CMK (cell line): ENCODE data around the gene COL5A1.

ENCODE experiments used
- DNase-seq: peaks from one replicate; pipeline ENCODE4 v3.0.0-alpha.2; 2010; ENCODE audit warnings: low read depth

Gene COL5A1

GRCh38 chr9:134770972-134771971 lies 129.7 kb downstream of the COL5A1 start:
- DNase-seq, result peak; percentile 38

- no peak for DNase-seq
Observed at GRCh38 chr9:134772331-134772730, 130.7 kb downstream of the COL5A1 start.

DNA sequence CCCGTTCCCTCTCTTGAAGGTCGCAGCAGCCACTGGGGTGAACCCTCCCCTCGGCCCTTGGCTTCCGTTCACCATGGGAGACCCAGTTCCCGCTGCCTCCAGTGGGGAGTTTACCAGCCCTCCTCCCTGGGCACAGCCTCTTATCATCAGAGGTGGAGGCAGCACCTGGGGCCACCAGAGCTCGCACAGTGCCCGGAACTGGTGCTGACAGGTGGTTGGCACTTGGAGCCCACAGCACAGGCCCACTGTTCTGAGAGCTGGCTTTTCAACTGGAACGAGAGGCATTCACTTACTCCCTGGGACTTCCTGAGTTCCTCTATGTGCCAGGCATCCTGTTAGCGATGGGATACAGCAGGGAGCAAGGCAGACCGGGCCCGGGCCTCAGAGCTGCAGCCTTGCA lies 132.2 kb downstream of the COL5A1 start:
- no peak for DNase-seq

DNA sequence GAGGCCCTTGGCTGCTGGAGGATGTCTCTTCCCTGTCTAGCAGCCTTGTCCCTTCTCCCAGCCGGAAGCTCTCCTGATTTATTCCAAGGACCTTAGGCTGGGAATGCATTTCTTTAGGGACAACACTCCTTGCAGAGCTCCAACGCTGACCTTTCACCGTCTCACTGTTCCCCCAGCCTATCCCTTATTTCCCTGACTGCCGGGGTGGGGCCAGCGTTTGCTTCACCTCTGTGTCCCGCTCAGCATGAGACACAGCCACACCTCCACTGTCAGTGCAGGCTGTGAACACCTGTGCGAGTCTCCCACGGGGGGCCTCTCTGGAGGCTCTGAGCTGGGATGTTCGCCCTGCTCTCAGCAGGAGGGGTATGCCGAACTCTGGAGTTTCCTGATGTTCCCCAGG lies 132.8 kb downstream of the COL5A1 start:
- no peak for DNase-seq

- no peak for DNase-seq
Observed at GRCh38 chr9:134775081-134775951, 133.7 kb downstream of the COL5A1 start.

- DNase-seq, result no peak
Observed at GRCh38 chr9:134776080-134776796, 134.6 kb downstream of the COL5A1 start.

- DNase-seq, result no peak
Observed at GRCh38 chr9:134777153-134777552, 135.6 kb downstream of the COL5A1 start.

DNA sequence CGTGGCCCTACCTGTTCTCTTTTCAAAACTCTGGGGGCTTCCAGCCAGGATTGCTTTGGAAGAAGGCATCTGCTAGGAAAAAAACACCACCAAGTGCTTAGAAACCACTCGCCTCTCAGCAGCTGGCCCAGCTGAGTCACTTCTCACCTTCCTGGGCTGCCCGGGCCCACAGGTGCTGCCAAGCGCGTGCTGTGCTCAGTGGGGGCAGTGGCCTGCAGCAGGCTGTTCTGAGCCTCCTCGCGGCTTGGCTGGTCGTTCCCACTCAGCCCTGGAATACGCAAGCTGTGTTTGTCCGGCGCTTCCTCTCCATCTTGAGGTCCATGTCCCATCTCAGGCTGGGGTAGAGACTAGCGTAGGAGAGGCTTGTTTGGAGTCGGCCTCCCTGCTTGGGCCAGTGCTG lies 136.6 kb downstream of the COL5A1 start:
- DNase-seq, result no peak

DNA sequence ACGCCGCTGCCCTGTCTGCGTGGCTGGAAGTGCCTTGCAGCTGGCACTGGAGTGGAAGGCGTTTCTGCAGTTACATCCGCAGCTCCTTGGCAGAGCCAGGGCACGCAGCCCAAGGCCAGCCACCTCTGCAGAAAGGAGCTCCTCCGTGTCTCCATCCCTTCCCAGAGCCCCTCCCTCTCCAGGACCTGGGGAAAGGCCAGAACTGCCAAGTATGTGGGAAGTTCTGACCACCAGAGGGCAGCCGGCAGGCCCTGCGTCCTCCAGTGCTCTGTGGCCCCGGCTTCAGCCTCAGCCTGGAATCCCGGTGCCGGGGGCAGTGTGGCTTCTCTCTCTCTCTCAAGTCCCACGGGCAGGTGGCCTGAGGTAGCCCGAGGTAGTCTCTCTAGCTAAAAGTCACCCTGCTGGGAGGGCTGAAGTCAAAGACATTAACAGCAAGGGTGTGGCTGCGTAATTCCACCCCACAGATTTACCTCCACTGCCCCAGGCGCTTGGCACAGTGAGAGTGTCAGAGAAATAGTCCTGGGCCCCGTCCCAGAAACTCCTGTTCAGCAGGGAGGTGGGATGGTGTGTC lies 137.3 kb downstream of the COL5A1 start:
- DNase-seq, result peak; percentile 33

DNA sequence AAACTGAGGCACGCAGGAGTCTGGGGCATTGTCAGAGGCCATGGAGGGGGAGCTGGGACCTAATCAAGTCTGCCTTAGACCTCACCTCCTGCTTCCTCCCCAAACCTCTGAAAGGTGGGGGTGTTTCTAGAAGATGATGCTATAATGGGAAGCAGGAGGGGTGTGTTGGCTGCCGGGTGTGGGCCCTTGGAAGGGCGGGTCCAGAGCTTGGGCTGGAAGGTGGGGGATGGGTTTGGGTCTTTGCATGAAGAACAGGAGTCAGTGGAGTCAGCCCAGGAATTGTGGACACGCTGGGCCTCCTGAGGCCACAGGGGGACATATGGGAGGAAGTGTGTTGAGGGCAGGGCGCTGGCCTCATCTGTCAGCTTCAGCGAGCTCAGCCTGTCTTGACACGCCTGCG lies 138.0 kb downstream of the COL5A1 start:
- DNase-seq, result no peak

DNA sequence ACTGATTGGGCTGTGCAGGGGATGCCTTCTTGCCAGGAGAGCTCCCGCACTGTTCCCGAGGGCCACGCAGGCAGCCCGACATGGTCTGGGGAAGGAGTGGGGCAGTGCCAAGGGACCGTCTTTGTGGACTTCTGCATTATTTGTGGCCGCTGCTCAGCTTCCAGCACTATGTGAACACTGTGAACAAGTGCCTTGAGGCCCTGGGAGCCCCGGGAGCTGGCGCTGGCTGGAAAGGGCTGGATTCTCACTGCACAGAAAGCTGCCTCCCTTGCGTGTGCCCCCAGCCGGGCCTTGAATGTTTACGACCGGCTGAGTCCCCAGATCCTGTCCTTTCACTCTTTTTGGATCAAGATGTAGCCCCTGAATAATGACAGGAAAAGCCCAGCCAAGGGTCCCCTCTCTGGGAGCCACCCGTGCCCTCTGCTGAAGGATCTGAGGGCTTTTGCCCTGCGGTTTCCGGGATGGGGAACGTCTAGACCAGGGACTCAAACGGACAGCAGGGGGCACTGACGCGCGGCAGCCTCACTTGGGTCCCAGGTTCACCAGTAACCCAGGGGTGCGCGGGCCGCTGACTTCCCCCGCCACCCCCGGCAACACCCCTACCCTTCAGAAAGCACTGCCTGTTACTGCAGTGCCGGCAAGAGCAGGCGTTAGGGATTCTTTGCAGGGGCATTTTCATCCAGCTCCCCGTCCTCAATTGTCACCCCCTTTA lies 140.1 kb downstream of the COL5A1 start:
- DNase-seq, result no peak

DNA sequence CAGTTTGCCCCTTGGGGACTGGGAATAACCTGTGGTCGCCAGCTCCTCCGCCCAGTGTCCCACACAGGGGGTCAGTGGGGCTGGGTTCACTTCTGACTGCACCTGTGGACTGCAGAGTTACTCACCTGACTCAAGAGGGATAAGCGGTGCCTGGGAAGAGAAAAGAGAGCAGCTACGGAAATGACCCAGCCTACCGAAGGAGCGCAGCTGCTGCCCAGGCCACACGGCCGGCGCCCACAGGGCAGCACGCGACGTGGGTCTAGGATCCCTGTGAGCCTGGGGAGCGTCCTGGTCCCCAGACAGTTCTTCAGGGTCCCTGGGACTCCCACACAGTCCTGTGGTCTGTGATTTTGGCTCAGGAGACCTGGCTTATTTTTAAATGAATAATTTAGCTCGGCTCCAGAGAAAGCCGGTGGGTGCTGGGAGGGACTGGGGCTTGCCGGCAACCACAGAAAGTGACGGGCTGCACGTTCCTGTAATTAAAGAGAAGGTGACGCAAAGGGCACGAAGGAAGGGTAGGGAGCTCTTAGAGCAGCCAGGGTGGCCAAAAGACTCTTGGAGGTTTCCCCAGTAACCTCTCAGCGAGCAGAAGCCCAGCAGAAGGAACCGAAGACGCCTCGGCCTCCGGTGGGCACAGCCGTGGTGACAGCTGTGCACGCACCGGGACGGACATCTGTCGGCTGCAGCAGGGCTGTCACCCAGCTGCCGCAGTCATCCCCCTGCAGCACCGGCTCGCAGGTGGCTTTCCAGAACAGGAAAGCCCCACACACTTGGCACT lies 141.5 kb downstream of the COL5A1 start:
- no peak for DNase-seq

DNA sequence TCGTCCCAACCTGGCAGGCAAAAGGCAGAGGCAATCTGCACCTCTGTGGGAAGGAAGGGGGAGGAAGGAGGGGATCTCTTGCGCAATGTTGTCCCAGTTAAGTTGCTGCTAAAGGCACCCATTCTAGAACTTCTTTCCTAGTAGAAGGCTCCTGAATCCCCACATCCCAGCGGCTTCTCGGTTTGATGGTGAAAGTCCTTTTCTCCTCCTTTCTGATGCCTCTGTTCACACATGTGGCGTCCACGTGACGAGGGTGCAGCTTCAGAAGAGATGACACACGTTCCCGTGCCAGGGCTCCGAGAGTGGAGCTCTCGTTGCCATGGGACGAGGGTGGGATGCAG lies 142.1 kb downstream of the COL5A1 start:
- DNase-seq, result no peak

DNA sequence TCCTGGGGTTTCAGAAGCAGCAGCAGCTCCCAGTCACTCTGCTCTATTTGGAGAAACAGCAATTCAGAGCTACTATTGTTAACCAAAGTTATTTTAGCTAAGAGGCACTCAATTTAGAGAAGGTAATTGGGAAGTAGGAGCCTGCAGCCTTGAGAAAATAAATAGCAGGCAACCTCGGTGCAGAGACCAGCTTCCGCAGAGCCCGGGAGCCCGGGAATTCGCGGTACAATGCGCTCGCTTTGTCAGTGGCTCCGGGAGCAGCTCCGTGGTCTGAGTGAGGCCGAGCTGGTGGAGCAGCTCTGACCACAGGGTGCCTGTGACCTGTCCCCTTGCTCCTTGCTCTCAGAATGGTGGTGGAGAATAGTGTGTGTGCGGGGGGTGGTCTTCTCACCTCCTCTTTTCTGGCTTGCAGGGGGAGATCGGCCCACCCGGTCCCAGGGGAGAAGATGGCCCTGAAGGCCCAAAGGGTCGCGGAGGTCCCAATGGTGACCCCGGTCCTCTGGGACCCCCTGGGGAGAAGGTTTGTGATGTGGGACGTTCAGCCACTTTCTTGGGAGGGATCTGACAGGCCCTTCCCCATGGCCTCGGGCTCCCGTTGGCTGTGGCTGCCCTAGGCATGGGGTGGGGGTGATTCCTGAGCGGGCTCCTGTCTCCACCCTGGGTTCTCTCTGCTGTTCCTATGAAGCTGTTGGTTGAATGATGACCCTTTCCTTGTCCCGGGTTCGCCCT lies 143.1 kb downstream of the COL5A1 start:
- no peak for DNase-seq

DNA sequence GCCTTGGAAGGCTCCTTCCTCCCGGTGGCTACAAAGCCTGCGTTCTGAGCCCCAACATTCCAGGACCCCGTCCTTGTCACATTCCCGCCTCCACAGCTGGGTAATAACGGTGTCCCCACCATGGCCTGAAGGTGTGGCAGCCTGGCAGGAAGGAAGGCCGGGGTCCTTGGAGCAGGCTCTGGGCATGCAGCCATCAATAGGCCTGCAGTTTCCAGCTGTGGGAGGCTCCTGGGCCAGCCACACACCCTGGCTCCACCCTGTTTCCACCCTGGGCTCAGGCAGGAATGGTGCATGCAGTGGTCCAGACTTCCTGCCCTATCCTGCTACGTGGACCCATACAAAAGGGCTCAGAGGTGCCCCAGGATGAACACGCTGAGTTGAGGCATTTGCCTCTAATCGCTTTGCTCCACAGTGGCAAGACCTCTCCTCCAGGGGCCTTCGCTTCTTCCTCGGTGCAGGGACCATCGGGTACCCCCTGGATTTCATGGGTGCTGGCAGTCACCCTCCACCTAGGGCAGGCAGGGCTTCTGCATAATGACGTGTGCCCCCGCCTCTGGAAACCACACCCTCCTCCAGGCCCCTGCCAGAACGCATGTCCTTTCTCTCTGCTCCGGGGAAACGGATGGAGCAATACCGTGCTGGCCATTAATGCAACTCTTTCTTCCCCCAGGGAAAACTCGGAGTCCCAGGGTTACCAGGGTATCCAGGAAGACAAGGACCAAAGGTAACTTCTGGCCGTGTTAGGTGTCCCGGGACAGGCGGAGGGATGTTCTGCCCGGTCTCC lies 143.9 kb downstream of the COL5A1 start:
- no peak for DNase-seq

DNA sequence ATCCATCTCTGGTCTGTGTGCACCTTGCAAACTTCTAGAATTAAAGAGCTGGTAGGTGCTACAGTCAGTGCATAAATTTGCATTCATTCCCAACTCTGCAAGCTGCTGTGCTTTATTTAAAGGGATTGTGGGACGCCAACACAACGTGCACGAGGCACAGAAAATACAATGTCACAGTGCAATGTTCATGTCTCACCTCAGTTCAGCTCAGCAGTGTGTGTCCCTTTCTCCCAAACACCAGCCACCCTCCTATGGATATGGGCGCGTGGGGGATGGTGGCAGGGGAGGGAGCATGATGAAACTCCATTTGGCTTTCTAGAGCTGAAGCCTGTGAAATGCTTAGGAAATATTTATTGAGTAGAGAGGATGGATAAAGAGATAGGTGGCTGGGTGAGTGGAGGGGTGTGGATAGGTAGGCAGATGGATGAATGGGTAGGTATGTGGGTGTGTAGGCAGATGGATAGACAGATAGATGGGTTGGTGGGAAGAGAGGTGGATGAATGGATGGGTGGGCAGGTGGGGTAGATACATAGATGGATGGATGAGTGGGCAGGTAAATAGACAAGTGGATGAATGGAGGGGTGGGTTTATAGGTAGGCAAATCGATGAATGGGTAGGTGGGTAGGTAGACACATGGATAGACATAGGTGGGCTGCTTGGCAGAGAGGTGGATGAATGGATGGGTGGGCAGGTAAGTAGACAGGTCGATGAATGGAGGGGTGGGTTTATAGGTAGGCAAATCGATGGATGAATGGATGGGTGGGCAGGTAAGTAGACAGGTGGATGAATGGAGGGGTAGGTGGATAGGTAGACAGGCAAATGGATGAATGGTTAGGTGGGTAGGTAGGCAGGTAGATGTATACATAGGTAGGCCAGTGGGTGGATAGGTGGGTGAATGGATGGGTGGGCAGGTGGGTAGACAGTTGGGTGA lies 146.3 kb downstream of the COL5A1 start:
- no peak for DNase-seq

- DNase-seq, result no peak
Observed at GRCh38 chr9:134789168-134789567, 147.6 kb downstream of the COL5A1 start.

- DNase-seq, result no peak
Observed at GRCh38 chr9:134791009-134791408, 149.4 kb downstream of the COL5A1 start.
